Measurements from ENCODE around the gene ANKRD62. TPM values are rescaled to one million over a fixed set of nuclear protein-coding genes. Genes with fewer than 3 reads are reported as not detected.

ANKRD62 gene
- total and polyA plus RNA-seq, 4 donors = under 0.01 TPM; not detected in 3

DNA sequence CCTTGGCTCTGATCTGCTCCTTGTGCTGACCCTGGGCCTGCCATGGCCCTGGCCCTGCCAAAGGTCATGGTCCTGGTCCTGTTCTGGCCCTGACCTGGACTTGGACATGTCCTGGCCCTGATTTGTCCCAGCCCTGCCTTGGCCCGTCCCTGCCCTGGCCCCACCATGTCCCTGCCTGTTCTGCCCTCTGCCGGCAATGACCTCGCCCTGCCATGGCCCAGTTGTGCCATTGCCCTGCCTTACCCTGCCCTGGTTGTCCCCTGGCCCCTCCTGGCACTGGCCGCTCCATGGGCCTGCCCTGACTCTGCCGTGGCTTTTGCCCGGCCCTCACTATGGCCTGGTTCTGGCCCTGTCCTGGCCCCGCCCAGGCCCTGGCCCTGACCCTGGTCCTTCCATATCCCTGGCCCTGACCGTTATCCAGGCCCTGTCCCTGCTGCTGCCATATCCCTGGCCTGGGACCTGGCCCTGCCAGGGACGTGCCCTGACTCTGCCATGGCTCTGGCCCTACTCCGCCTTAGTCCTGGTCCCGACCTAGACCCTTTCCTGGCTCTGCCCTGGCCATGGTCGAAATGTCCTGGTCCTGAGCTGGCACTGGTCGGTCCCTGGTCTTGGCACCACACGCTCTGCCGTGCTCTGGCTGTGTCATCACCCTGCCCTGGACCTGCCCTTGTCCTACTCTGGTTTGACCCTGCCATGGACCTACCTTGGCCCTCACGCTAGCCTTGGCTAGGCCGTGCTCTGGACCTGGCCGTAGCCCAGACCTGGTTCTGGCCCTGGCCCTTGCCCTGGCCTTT lies 6.8 kb upstream of the ANKRD62 start:
- TF ChIP-seq RXRA (IDR thresholded peaks at IDR 0.05) (peak; percentile 68 to 75), HNF4A (conservative IDR thresholded peaks at IDR 0.05) (peak; percentile 57 to 68), MAX (IDR thresholded peaks at IDR 0.05) (no peak)
- Histone ChIP-seq H3K9ac (ENCODE audit: low read depth in 1 of 2, low read length in 2 of 2) (no peak overlapping the region), H3K4me1 (ENCODE audit: control insufficient read depth in 4 of 4, insufficient read depth in 4 of 4, low read length in 3 of 4) (no peaks in the 10 kb centered on the region), H3K36me3 (ENCODE audit: control insufficient read depth in 4 of 4, insufficient read depth in 3 of 4, low read depth in 1 of 4, low read length in 3 of 4) (no peaks in the 10 kb centered on the region), H3K4me3 (ENCODE audit: low read depth in 1 of 3, low read length in 3 of 3) (no peak overlapping the region), H3K27me3 (ENCODE audit: control insufficient read depth in 4 of 4, insufficient read depth in 4 of 4, low read length in 3 of 4) (no peaks in the 10 kb centered on the region), H3K9me3 (ENCODE audit: control insufficient read depth in 4 of 4, low read length in 3 of 4) (no peaks in the 10 kb centered on the region), H3K27ac (ENCODE audit: low read depth in 1 of 2, low read length in 2 of 2) (no peak overlapping the region)
- no peak for DNase-seq (ENCODE audit: low spot score)
- 72% methylated on average over 18 of the region's 18 CpGs for WGBS

DNA sequence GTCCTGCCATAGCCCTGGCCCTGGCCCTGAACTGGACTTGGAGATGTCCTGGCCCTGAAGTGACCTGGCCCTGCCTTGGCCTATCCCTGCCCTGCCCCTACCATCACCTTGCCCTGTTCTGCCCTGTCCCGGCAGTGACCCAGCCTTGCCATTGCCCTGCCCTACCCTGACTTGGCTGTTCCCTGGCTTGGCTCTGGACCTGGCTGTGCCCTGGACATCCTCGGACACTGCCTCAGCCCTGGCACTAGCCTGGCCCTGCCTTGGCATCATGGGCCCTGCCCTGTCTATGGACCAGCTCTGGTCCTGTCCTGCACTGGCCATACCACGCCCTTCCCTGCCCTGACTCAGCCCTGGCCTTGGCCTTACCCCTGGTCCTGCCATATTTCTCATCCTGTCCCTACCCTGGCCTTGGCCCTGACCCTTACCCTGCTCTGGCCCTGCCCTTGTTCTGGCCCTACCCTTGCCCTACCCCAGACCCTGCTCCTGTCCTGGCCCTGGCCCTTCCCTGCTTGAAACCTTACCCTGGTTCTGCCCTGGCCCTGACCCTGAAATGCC lies 6.1 kb upstream of the ANKRD62 start:
- TF ChIP-seq RXRA (IDR thresholded peaks at IDR 0.05) (no peak), FOXA1 (IDR thresholded peaks at IDR 0.05) (no peak), JUND (IDR thresholded peaks at IDR 0.05) (no peak), ATF3 (IDR thresholded peaks at IDR 0.05) (no peak), RAD21 (IDR thresholded peaks at IDR 0.05) (no peak), EGR1 (IDR thresholded peaks at IDR 0.05; ENCODE audit: low read depth in 2 of 2) (no peak), GABPA (IDR thresholded peaks at IDR 0.05 in 1 of 2, conservative IDR thresholded peaks at IDR 0.05 in 1 of 2) (no peak), SP1 (IDR thresholded peaks at IDR 0.05) (no peak)
- TF ChIP-seq, protein P1, sequence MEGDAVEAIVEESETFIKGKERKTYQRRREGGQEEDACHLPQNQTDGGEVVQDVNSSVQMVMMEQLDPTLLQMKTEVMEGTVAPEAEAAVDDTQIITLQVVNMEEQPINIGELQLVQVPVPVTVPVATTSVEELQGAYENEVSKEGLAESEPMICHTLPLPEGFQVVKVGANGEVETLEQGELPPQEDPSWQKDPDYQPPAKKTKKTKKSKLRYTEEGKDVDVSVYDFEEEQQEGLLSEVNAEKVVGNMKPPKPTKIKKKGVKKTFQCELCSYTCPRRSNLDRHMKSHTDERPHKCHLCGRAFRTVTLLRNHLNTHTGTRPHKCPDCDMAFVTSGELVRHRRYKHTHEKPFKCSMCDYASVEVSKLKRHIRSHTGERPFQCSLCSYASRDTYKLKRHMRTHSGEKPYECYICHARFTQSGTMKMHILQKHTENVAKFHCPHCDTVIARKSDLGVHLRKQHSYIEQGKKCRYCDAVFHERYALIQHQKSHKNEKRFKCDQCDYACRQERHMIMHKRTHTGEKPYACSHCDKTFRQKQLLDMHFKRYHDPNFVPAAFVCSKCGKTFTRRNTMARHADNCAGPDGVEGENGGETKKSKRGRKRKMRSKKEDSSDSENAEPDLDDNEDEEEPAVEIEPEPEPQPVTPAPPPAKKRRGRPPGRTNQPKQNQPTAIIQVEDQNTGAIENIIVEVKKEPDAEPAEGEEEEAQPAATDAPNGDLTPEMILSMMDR (IDR thresholded peaks at IDR 0.05; ENCODE audit: low read depth, low read length, missing input control) = no peak
- TF ChIP-seq, protein P2, sequence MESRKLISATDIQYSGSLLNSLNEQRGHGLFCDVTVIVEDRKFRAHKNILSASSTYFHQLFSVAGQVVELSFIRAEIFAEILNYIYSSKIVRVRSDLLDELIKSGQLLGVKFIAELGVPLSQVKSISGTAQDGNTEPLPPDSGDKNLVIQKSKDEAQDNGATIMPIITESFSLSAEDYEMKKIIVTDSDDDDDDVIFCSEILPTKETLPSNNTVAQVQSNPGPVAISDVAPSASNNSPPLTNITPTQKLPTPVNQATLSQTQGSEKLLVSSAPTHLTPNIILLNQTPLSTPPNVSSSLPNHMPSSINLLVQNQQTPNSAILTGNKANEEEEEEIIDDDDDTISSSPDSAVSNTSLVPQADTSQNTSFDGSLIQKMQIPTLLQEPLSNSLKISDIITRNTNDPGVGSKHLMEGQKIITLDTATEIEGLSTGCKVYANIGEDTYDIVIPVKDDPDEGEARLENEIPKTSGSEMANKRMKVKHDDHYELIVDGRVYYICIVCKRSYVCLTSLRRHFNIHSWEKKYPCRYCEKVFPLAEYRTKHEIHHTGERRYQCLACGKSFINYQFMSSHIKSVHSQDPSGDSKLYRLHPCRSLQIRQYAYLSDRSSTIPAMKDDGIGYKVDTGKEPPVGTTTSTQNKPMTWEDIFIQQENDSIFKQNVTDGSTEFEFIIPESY (IDR thresholded peaks at IDR 0.05) = no peak
- TF ChIP-seq, protein P3, sequence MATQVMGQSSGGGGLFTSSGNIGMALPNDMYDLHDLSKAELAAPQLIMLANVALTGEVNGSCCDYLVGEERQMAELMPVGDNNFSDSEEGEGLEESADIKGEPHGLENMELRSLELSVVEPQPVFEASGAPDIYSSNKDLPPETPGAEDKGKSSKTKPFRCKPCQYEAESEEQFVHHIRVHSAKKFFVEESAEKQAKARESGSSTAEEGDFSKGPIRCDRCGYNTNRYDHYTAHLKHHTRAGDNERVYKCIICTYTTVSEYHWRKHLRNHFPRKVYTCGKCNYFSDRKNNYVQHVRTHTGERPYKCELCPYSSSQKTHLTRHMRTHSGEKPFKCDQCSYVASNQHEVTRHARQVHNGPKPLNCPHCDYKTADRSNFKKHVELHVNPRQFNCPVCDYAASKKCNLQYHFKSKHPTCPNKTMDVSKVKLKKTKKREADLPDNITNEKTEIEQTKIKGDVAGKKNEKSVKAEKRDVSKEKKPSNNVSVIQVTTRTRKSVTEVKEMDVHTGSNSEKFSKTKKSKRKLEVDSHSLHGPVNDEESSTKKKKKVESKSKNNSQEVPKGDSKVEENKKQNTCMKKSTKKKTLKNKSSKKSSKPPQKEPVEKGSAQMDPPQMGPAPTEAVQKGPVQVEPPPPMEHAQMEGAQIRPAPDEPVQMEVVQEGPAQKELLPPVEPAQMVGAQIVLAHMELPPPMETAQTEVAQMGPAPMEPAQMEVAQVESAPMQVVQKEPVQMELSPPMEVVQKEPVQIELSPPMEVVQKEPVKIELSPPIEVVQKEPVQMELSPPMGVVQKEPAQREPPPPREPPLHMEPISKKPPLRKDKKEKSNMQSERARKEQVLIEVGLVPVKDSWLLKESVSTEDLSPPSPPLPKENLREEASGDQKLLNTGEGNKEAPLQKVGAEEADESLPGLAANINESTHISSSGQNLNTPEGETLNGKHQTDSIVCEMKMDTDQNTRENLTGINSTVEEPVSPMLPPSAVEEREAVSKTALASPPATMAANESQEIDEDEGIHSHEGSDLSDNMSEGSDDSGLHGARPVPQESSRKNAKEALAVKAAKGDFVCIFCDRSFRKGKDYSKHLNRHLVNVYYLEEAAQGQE (IDR thresholded peaks at IDR 0.05) = no peak
- no peak for DNase-seq (ENCODE audit: low spot score)
- Histone ChIP-seq H3K27me3 (ENCODE audit: control insufficient read depth in 4 of 4, insufficient read depth in 4 of 4, low read length in 3 of 4) (no peaks in the 10 kb centered on the region), H3K9ac (ENCODE audit: low read depth in 1 of 2, low read length in 2 of 2) (no peak overlapping the region), H3K27ac (ENCODE audit: low read depth in 1 of 2, low read length in 2 of 2) (no peak overlapping the region), H3K36me3 (ENCODE audit: control insufficient read depth in 4 of 4, insufficient read depth in 3 of 4, low read depth in 1 of 4, low read length in 3 of 4) (no peaks in the 10 kb centered on the region), H3K4me1 (ENCODE audit: control insufficient read depth in 4 of 4, insufficient read depth in 4 of 4, low read length in 3 of 4) (no peaks in the 10 kb centered on the region), H3K4me3 (ENCODE audit: low read depth in 1 of 3, low read length in 3 of 3) (no peak overlapping the region), H3K9me3 (ENCODE audit: control insufficient read depth in 4 of 4, low read length in 3 of 4) (no peaks in the 10 kb centered on the region)
- 61% methylated on average over 3 of the region's 3 CpGs for WGBS
